ENCODE results near the gene CCR7.

The CCR7 gene

DNA sequence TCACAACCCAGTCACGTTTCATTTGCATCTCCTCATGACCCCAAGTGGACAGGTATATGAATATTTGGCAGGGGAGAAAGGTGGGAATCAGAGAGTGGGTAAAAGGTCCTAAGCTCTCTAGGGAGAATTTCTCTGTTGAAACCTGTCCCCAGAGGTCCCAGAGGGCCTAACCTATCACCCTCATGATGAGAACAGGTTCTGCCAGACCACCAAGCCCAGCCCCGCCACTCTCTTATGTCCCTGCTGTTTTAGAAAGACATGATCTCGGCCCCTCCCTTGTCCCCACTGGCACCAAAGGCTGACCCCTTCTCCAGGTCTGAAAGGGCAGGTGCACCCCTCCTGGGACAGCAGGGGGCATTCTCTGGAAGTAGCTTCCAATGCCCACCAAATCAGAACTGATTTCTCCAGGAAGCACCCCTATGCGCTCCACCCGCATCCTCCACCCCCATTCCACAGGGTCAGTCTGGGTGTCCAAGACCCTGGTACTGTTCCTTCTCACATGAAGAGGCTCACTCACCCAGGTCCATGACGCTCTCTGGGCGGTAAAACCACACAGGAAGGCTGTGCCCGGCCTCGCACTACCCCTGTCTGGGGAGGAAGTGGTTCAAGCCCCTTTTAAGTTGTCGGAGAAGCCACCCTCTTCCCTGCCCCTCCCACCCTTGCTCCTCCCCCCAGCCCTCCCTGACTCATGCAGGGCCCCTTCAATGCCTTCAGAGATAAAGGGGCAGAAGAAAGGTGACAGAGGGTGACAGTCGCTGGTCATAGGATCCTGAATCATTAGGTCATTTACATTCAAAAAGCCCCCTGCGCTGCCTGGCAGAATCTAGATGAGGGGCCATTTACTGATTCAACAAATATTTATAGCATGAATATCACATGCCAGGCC lies at the start of gene CCR7:
Gene CCR7 (minus strand): TSS at position 590 of the 886 bp plus-strand sequence. CDS start 63 bp downstream, at position 527.
- no peak for DNase-seq

- no peak for DNase-seq
Observed at GRCh38 chr17:40614431-40615067, 49.3 kb upstream of the CCR7 start.

- no peak for DNase-seq
Observed at GRCh38 chr17:40613467-40614154, 48.3 kb upstream of the CCR7 start.

DNA sequence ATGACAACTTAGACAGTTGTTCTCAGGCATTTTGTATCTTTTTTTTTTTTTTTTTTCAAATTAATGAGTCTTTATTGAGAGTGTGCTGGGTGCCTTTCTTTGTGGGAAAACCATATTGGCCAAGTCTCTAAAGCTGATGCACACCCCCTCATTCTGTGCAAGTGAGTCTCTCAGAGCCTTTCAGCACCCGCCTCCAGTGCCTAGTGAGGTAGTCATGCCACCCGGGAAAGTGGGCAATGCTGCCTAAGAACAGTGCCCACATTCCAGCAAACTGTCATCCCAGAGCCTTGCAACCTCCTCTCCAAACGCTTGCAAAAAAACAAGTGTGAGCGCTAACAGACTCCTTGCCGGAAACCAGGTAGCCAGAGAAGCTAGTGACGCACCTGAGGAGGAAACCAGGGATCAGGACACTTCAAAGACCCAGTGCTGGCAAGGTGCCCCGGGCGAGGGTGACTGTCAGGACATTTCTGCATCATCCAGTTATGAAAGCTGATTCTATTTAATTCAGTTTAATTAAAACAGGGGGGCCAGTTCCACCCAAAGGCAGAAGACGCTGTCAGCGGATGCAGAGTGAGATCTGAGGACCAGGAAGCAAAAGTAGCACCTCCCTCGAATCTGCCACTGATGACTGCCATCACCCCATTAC lies 47.5 kb upstream of the CCR7 start:
- peak in 24 of 56 donors; percentile 4 to 58 (median 18) for DNase-seq

DNA sequence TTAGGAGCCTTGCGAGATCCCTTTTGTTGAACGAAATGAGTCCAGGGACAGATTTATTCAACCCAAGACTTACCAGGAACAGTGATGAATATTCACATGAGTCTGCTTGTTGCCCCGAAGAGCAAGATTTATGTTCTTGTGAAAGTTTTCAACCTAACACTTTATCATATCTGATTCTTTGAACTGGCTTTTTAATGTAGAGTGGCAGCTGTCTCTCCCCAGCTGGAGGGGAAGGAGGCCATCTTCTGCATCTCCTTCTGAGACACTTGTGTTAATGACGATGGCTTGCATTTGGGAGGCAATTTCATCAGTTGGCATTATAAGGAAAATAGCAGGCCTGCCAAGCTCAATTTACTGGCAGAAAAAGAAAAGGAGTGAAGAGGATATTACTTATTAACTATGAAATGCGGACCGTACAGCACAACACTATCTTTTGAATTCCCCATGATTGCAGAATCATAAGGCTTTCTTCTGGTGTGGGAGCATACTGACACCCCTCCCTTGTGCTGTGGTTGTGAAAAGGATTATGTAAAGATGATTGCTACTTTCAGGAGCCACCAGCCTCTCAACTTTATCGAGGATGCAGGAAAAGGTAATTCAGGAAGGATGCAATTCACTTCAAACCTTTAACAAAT lies 46.7 kb upstream of the CCR7 start:
- no peak for DNase-seq

- DNase-seq = no peak
Observed at GRCh38 chr17:40610359-40610758, 45.1 kb upstream of the CCR7 start.

- DNase-seq = no peak
Observed at GRCh38 chr17:40608061-40608581, 42.8 kb upstream of the CCR7 start.

DNA sequence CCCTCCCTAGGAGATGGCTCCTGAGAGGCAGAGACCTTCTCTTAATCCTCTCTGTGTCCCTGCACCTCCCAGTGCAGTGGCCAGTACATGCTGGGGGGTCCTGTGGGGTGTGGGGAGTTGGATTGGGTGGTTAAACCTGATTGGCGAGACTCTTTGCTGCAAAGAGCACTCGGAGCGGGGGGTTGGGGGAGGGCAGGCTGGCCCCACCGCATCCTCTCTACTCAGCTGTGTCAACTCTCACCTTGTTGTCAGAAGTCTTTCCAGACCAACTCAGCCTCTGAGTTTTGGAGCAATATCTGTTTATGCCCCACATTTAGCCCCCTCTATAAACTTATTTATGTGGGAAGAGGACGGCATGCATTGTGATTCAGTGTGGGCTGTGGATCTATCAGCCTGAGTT lies 42.4 kb upstream of the CCR7 start:
- no peak for DNase-seq

DNA sequence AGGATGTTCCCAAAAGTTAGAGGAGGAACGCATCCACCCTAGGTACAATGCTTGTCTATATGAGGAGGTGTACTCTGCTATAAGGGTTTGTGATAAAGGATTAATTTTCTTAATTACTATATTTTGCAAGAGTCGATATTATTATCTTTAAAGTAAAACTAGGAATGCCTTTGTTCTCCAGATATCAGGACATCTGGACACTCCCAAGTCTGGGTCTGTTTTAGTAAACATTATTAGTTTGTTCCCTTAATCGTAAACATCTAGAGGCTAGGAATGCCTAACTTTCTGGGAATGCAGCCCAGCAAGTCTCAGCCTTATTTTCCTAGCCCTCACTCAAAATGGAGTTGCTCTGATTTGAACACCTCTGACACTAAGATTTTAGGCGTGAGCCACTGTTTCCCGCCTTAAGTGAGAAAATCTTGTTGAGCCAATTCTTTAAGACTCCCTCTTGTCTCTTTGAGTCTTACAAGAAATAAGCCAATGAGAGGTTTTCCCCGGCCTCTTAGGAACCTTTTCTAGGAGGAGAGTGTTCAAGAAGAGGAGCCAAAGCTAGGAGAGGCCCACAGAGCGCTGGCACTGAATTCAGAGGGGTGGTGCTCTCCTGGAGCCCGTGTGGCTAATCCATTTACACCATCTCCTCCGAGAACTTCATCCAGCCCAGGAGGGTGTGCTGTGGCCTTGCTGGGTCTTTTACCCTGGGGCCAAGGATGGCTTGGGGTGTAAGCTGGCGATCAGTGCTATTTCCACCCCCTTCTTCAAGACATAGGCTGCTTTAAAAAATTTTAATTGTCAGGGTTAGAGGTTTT lies 41.5 kb upstream of the CCR7 start:
- no peak for DNase-seq

GRCh38 chr17:40605306-40605705 lies 40.0 kb upstream of the CCR7 start:
- DNase-seq = no peak

DNA sequence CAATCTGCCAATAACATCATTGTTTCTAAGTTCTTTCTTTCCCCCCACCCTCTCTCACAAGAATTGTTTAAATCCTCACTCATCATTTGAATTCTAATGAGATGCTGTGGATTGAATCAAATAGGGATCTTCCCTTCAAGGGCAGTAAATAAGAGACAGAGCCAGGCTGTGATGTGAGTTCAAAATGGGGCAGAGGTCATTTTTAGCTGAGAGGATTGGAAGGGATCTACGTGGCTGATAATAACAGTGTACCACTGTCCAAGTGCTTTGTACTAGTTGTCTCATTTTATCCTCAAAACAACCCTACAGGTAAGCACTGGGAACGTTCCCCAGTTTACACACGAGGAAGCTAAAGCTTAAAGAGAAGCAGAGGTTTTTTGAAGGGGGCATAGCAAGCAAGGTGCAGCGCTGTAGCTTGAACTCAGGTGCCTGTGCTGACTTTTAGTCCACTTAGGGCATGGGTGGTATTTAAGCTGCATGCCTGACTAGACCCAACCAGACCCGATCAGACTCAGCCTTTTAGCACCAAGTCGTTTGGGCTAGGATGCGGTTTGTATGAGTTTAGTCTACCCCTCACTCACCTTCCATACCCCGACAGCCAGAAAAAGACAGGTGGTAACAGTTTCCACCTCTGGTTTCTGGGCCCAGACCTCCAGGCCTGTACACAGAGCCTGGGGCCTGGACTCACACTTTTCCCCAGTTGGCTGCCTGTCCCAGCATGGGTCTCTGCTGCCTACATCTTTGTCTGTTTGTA lies 39.2 kb upstream of the CCR7 start:
- no peak for DNase-seq

- no peak for DNase-seq
Observed at GRCh38 chr17:40602445-40603443, 37.5 kb upstream of the CCR7 start.

GRCh38 chr17:40600486-40601046 lies 35.3 kb upstream of the CCR7 start:
- no peak for DNase-seq

DNA sequence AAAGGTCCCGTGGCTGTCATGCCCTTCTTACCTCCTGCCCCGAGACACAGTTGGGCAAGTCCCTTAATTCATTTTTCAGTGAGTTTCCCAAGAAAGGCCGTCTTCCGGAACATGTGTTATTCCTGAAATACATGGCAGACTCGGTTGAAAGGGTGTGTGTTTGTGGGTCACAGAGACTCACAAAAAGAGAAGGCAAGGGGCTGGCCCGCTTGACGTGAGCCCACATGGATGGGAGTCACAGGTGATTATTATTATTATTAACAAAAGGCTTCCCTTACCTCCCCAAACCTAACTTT lies 34.1 kb upstream of the CCR7 start:
- no peak for DNase-seq

DNA sequence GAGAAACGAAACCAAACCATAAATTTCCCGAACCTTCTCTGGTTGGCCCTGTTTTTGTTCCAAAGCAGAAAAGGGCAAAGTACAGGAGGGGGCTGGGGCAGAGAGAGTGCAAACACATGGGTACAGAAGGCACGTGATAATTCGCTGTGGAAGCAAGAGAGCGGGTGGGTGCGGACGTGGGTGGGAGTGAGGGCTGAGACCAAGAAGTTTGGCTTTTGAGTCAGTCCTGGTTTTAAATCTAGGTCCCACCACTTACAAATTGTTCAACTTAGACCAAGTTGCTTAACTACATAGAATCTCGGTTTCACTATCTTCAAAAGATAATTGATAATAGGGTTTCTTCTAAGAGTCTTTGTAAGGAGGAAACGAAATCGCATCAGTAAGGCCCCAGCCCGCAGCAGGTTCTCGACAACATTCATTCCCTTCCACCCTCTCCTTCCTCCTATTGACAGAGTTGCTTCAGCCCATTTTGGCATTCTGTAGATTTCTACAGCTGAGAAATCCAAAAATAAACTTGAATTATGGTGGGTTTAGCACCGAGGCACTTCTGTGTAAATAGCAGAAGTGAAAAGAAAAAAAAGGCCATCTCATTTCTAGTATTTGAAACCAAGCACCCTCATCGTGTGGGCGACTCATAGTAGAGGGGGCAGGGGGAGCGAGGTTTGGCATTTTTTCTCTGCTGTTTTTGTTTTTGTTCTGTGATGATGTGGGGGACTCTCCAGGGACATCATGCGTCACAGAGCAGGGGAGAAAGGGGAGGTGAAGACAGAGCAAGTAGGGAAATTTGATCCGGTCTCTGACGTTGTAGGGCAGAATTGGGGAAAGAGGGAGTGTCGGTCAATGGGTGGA lies 33.6 kb upstream of the CCR7 start:
- DNase-seq = no peak

DNA sequence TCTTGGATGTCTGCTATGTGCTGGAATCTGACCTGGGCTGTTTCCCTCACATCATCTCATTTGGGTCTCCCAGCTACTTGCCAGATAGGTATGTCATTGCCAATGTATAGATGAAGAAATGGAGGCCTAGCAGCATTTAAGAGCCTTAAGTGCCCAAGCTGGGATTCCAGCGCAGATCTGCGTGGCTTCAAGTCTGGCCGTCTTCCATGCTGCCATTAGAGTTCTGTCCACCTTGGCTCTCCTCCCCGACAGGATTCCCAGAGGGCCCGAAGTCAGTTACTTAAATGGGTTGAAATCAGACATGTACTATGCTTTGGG lies 33.0 kb upstream of the CCR7 start:
- no peak for DNase-seq
